HepG2 (cell line): ENCODE results near the gene NUDT3. TPM values are rescaled to one million over a fixed set of nuclear protein-coding genes. Genes with fewer than 3 reads are reported as not detected.

Experiments used
- CHD4 ChIP-seq: fragments of 200-600 bp; sonication (generic); IDR thresholded peaks from 2 replicates; pipeline ENCODE4 v1.7.0; 2017; ENCODE audit warnings: mild to moderate bottlenecking, low read length, borderline replicate concordance
- EED ChIP-seq: sonication (generic); formaldehyde crosslinking; IDR thresholded peaks from 2 replicates; pipeline ENCODE4 v1.5.0; 2020; ENCODE audit warnings: mild to moderate bottlenecking, missing genetic modification reagents
- FOXO1 ChIP-seq: sonication (generic); formaldehyde crosslinking; IDR thresholded peaks from 2 replicates; pipeline ENCODE4 v1.4.0; 2020; ENCODE audit warnings: missing genetic modification reagents
- HIVEP1 ChIP-seq: sonication (generic); formaldehyde crosslinking; IDR thresholded peaks from 2 replicates; pipeline ENCODE4 v1.4.0; 2020; ENCODE audit warnings: mild to moderate bottlenecking, missing genetic modification reagents
- MAZ ChIP-seq, 2 experiments: sonication (generic) in 1 of 2; formaldehyde crosslinking in 1 of 2; IDR thresholded peaks; 2 replicates each; pipeline versions ENCODE4 v1.5.0 to v1.6.1; 2012 to 2020; ENCODE audit warnings: low read depth in 2 of 2, mild to moderate bottlenecking in 2 of 2, borderline replicate concordance in 1 of 2, improper control_type of control experiment in 1 of 2, low read length in 1 of 2, missing genetic modification reagents in 1 of 2, moderate library complexity in 1 of 2
- NR2F2 ChIP-seq: IDR thresholded peaks from 2 replicates; pipeline ENCODE4 v1.6.1; 2012; ENCODE audit warnings: low read depth, inconsistent platforms, borderline replicate concordance
- PHF5A ChIP-seq: IDR thresholded peaks from one replicate; pipeline ENCODE4 v1.6.1; 2018; ENCODE audit warnings: low read depth, missing genetic modification reagents; ENCODE audit not compliant: unreplicated experiment
- PITX1 ChIP-seq: sonication (generic); formaldehyde crosslinking; IDR thresholded peaks from 2 replicates; pipeline ENCODE4 v1.5.1; 2020; ENCODE audit warnings: mild to moderate bottlenecking, missing genetic modification reagents
- REPIN1 ChIP-seq: sonication (generic); formaldehyde crosslinking; IDR thresholded peaks from 2 replicates; pipeline ENCODE4 v1.8.0; 2022; ENCODE audit warnings: missing genetic modification reagents, low read depth, mild to moderate bottlenecking, borderline replicate concordance
- TMF1 ChIP-seq: sonication (generic); formaldehyde crosslinking; IDR thresholded peaks from 2 replicates; pipeline ENCODE4 v1.8.1; 2022; ENCODE audit warnings: low read depth, missing genetic modification reagents
- ZMYM4 ChIP-seq: sonication (generic); formaldehyde crosslinking; IDR thresholded peaks from 2 replicates; pipeline ENCODE4 v1.8.1; 2023; ENCODE audit warnings: mild to moderate bottlenecking, missing genetic modification reagents
- ZNF30 ChIP-seq: sonication (generic); formaldehyde crosslinking; IDR thresholded peaks from 2 replicates; pipeline ENCODE4 v1.5.0; 2020; ENCODE audit warnings: mild to moderate bottlenecking, missing genetic modification reagents
- ZNF543 ChIP-seq: sonication (generic); formaldehyde crosslinking; IDR thresholded peaks from 2 replicates; pipeline ENCODE4 v1.4.0; 2020; ENCODE audit warnings: mild to moderate bottlenecking, missing genetic modification reagents
- ZNF619 ChIP-seq: sonication (generic); formaldehyde crosslinking; IDR thresholded peaks from 2 replicates; pipeline ENCODE4 v1.4.0; 2020; ENCODE audit warnings: mild to moderate bottlenecking, missing genetic modification reagents
- polyA plus RNA-seq, 8 experiments: library from polyadenylated mRNA; depleted of rRNA in 3 of 8; stranded (reverse) in 7 of 8; unstranded in 1 of 8; fragments of >200 nt; fragmentation: Illumina TruSeq in 4 of 8; extraction: Trizol in 4 of 8; gene quantifications; 2 replicates each; pipeline versions ENCODE4 v1.2.1 to v1.2.3, GENCODE V29; 2011 to 2016; ENCODE audit warnings: low read depth in 4 of 8, missing spikeins in 1 of 8, mixed read lengths in 1 of 8; ENCODE audit not compliant: insufficient read depth in 1 of 8
- total RNA-seq, 5 experiments: library from RNA; depleted of rRNA; stranded (reverse); fragments of >200 nt; fragmentation: Illumina TruSeq; extraction: Trizol; gene quantifications; 2 replicates each; pipeline ENCODE4 v1.2.3, GENCODE V29; 2016; ENCODE audit warnings: low read depth in 1 of 5
- TF ChIP-seq, protein P1 (sequence below): sonication (generic); formaldehyde crosslinking; IDR thresholded peaks from one replicate; pipeline ENCODE4 v1.5.1; 2020; ENCODE audit warnings: mild to moderate bottlenecking, missing genetic modification reagents; ENCODE audit errors: not compliant biosample characterization
- TF ChIP-seq, protein P2 (sequence below): sonication (generic); formaldehyde crosslinking; IDR thresholded peaks from 2 replicates; pipeline ENCODE4 v1.5.1; 2020; ENCODE audit warnings: missing genetic modification reagents, mild to moderate bottlenecking, borderline replicate concordance

Gene NUDT3
- total and polyA plus RNA-seq, 2 of the 13 experiments (the other 11 are each of a cell fraction or from before 2014, with no cell fraction given) = 20.2 to 20.6 TPM

DNA sequence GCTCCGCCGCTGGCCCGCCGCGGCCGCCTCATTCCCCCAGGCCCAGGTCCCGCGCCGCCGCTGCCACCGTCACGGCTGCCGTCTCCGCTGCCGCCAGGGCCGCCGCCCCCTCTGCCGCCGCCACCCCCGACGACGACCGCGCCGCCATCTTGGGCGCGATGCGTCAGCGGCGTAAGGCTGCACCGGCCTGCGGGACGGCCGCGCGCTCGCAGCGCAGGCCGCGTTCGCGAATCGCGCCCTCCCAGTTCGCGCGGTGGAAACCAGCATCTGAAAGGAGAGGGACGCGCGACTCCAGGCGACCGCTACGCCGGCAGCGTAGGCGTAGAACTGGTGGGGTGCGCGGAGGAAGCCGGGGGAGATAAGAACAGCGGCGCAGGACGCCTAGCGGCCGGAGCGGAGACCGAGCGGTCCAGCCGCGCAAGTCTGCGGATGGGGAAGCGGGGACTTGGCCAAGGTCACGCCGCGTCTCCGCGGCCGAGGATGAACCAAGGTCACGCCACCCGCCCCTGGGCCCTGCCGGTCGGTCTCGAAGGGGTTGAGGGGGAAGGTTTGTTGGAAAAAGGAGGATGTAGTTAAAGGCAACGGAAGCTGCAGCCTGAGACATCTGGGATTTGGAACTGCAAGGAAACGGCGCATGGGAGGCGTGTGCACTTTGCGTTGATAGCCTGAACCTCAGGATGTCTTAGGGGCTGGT lies at the start of gene NUDT3 (continued):
- TF ChIP-seq MAZ (IDR thresholded peaks at IDR 0.05; ENCODE audit: borderline replicate concordance, low read depth, low read length) (peak; percentile 58; the same call in 1 of the 2 replicates), MAZ (CRISPR knock-in tag; IDR thresholded peaks at IDR 0.05; ENCODE audit: low read depth) (peak; percentile 93), TMF1 (CRISPR knock-in tag) (no peak; the same call in none of the 2 replicates), PHF5A (CRISPR knock-in tag) (no peak), FOXO1 (CRISPR knock-in tag) (peak; percentile 82), ZMYM4 (peak; percentile 91), EED (CRISPR knock-in tag) (no peak), HIVEP1 (CRISPR knock-in tag) (no peak), ZNF619 (CRISPR knock-in tag) (no peak), ZNF30 (CRISPR knock-in tag) (no peak), NR2F2 (no peak), ZNF543 (CRISPR knock-in tag) (no peak), PITX1 (CRISPR knock-in tag) (peak; percentile 82; the same call in 1 of the 2 replicates), REPIN1 (CRISPR knock-in tag) (peak; percentile 65; the same call in 1 of the 2 replicates), CHD4 (no peak)
- TF ChIP-seq, protein P1, sequence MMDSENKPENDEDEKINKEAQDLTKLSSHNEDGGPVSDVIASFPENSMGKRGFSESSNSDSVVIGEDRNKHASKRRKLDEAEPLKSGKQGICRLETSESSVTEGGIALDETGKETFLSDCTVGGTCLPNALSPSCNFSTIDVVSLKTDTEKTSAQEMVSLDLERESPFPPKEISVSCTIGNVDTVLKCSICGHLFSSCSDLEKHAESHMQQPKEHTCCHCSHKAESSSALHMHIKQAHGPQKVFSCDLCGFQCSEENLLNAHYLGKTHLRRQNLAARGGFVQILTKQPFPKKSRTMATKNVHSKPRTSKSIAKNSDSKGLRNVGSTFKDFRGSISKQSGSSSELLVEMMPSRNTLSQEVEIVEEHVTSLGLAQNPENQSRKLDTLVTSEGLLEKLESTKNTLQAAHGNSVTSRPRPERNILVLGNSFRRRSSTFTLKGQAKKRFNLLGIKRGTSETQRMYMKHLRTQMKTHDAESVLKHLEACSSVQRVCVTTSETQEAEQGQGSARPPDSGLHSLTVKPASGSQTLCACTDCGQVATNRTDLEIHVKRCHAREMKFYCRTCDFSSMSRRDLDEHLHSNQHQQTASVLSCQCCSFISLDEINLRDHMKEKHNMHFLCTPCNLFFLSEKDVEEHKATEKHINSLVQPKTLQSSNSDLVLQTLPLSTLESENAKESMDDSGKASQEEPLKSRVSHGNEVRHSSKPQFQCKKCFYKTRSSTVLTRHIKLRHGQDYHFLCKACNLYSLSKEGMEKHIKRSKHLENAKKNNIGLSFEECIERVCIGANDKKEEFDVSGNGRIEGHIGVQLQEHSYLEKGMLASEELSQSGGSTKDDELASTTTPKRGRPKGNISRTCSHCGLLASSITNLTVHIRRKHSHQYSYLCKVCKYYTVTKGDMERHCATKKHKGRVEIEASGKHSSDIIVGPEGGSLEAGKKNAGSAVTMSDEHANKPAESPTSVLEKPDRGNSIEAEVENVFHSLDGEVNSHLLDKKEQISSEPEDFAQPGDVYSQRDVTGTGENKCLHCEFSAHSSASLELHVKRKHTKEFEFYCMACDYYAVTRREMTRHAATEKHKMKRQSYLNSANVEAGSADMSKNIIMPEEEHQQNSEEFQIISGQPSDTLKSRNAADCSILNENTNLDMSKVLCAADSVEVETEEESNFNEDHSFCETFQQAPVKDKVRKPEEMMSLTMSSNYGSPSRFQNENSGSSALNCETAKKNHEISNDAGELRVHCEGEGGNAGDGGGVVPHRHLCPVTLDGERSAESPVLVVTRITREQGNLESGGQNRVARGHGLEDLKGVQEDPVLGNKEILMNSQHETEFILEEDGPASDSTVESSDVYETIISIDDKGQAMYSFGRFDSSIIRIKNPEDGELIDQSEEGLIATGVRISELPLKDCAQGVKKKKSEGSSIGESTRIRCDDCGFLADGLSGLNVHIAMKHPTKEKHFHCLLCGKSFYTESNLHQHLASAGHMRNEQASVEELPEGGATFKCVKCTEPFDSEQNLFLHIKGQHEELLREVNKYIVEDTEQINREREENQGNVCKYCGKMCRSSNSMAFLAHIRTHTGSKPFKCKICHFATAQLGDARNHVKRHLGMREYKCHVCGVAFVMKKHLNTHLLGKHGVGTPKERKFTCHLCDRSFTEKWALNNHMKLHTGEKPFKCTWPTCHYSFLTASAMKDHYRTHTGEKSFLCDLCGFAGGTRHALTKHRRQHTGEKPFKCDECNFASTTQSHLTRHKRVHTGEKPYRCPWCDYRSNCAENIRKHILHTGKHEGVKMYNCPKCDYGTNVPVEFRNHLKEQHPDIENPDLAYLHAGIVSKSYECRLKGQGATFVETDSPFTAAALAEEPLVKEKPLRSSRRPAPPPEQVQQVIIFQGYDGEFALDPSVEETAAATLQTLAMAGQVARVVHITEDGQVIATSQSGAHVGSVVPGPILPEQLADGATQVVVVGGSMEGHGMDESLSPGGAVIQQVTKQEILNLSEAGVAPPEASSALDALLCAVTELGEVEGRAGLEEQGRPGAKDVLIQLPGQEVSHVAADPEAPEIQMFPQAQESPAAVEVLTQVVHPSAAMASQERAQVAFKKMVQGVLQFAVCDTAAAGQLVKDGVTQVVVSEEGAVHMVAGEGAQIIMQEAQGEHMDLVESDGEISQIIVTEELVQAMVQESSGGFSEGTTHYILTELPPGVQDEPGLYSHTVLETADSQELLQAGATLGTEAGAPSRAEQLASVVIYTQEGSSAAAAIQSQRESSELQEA = no peak
- TF ChIP-seq, protein P2, sequence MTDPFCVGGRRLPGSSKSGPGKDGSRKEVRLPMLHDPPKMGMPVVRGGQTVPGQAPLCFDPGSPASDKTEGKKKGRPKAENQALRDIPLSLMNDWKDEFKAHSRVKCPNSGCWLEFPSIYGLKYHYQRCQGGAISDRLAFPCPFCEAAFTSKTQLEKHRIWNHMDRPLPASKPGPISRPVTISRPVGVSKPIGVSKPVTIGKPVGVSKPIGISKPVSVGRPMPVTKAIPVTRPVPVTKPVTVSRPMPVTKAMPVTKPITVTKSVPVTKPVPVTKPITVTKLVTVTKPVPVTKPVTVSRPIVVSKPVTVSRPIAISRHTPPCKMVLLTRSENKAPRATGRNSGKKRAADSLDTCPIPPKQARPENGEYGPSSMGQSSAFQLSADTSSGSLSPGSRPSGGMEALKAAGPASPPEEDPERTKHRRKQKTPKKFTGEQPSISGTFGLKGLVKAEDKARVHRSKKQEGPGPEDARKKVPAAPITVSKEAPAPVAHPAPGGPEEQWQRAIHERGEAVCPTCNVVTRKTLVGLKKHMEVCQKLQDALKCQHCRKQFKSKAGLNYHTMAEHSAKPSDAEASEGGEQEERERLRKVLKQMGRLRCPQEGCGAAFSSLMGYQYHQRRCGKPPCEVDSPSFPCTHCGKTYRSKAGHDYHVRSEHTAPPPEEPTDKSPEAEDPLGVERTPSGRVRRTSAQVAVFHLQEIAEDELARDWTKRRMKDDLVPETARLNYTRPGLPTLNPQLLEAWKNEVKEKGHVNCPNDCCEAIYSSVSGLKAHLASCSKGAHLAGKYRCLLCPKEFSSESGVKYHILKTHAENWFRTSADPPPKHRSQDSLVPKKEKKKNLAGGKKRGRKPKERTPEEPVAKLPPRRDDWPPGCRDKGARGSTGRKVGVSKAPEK = peak; percentile 74; the same call in 1 of the 2 replicates
